ENCODE measurements around the gene DDX6. TPM values are rescaled to one million over a fixed set of nuclear protein-coding genes. Genes with fewer than 3 reads are reported as not detected.

DDX6 gene
- total RNA-seq, 1 experiment from 2014 or later, result 59.4 TPM

DNA sequence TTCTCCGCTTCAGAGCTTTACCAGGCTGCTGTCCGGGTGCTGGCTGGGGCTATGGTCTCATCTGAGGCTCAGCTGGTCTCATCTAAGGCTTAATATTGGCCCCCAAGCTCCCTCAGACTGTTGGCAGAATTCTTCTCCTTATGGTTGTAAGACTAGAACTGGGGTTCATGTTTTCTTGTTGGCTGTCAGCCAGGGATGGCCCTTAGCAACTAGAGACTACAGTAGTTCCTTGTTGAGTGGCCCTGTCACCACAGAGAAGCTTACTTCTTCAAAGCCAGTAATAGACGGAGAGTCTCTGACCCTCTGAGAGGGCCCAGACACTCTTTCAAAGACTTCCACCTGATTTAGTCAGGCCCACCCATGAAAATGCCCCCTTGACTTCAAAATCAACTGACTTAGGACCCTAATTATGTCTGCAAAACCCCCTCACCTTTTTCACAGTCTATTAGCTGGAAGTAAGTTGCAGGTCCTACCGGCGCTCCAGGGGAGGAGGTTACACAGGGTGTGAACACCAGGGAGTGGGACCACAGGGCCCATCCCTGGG, 87.3 kb downstream of the DDX6 start:
- no peaks in the 10 kb centered on the region for H3K36me3 ChIP-seq (ENCODE audit: low read depth, low read length)
- POLR2A ChIA-PET (ENCODE audit: unreplicated experiment), result no interaction called here
- ATAC-seq (no peak), DNase-seq (no peak)
- no peaks in the 10 kb centered on the region for H3K9me2 ChIP-seq (replicated peaks; ENCODE audit: low read length)
- peaks cover under 1% of the 10 kb centered on the region; the same call in 1 of the 2 replicates for H3K27me3 ChIP-seq (ENCODE audit: low read length)
- H4K20me1 ChIP-seq (ENCODE audit: low read length), result no peaks in the 10 kb centered on the region
- H3K79me2 ChIP-seq (ENCODE audit: low read length), result no peaks in the 10 kb centered on the region
- no TSS peak for BruUV-seq (replicated peaks)
- intact Hi-C loops (cut with micrococcal nuclease), result no loop called here
- no peak overlapping the region for H2AFZ ChIP-seq (ENCODE audit: low read length)
- no peaks in the 10 kb centered on the region for H3K4me1 ChIP-seq (ENCODE audit: insufficient read depth, low read length)
- H3K9ac ChIP-seq (ENCODE audit: low read length), result no peak overlapping the region
- CTCF ChIA-PET, result interaction anchor here (1.8 kb wide), 1 partner anchor 14 kb away, joined by 4 read pairs; no protein-coding TSS in a partner anchor
- TF ChIP-seq EZH2phosphoT487 (IDR thresholded peaks at IDR 0.05; ENCODE audit: borderline replicate concordance, low read length) (no peak), EZH2 (IDR thresholded peaks at IDR 0.05; ENCODE audit: low read length, unreplicated experiment) (no peak)
- TF ChIP-seq, protein P1, sequence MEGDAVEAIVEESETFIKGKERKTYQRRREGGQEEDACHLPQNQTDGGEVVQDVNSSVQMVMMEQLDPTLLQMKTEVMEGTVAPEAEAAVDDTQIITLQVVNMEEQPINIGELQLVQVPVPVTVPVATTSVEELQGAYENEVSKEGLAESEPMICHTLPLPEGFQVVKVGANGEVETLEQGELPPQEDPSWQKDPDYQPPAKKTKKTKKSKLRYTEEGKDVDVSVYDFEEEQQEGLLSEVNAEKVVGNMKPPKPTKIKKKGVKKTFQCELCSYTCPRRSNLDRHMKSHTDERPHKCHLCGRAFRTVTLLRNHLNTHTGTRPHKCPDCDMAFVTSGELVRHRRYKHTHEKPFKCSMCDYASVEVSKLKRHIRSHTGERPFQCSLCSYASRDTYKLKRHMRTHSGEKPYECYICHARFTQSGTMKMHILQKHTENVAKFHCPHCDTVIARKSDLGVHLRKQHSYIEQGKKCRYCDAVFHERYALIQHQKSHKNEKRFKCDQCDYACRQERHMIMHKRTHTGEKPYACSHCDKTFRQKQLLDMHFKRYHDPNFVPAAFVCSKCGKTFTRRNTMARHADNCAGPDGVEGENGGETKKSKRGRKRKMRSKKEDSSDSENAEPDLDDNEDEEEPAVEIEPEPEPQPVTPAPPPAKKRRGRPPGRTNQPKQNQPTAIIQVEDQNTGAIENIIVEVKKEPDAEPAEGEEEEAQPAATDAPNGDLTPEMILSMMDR (conservative IDR thresholded peaks at IDR 0.05; ENCODE audit: low read depth, low read length), result no peak
- no peaks in the 10 kb centered on the region for H3F3A ChIP-seq (ENCODE audit: low read length, unreplicated experiment)
- H3K27ac ChIP-seq (ENCODE audit: low read length), result no peak overlapping the region
- H3K4me3 ChIP-seq (ENCODE audit: low read length), result no peak overlapping the region
- H3K4me2 ChIP-seq (ENCODE audit: low read length), result no peak overlapping the region
- no peaks in the 10 kb centered on the region for H3K9me3 ChIP-seq (ENCODE audit: low read length)

DNA sequence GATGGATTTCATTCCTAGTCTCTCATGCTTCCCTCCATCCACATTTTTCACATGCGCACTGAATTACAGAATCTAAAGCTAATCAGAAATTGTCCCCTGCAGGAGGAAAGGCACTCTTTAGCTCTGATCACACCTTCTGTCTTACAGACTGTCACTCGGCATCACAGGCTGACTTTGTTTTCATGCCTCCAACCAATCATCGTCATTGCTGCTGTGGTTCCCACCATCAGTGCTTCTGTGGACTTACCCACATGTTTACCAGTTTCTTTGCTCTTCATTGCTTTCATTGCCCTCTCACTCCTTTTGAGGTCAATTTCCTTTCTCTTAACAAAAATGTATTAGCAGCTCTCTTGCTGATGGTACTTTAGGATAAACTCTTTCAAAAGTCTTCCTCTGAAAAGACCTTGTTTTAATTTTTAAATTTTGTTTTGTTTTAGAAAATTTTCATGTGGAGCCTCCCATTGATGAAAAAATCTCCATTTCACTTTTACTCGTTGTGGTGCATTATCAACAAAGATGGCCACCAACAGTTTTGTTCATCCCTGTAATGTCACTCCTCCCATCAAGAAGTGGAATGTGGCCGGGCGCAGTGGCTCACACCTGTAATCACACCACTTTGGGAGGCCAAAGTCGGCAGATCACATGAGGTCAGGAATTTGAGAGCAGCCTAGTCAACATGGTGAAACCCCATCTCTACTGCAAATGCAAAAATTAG, 91.3 kb downstream of the DDX6 start:
- no peak overlapping the region for H3K27ac ChIP-seq (ENCODE audit: low read length)
- ATAC-seq, result no peak
- H3F3A ChIP-seq (ENCODE audit: low read length, unreplicated experiment), result no peaks in the 10 kb centered on the region
- H3K9ac ChIP-seq (ENCODE audit: low read length), result no peak overlapping the region
- H3K4me2 ChIP-seq (ENCODE audit: low read length), result no peak overlapping the region
- H3K4me3 ChIP-seq (ENCODE audit: low read length), result no peak overlapping the region
- intact Hi-C loops (cut with micrococcal nuclease), result no loop called here
- H3K9me2 ChIP-seq (replicated peaks; ENCODE audit: low read length), result no peaks in the 10 kb centered on the region
- no peaks in the 10 kb centered on the region for H3K4me1 ChIP-seq (ENCODE audit: insufficient read depth, low read length)
- TF ChIP-seq, protein P1 (conservative IDR thresholded peaks at IDR 0.05; ENCODE audit: low read depth, low read length), result no peak
- TF ChIP-seq EZH2 (IDR thresholded peaks at IDR 0.05; ENCODE audit: low read length, unreplicated experiment) (no peak), EZH2phosphoT487 (IDR thresholded peaks at IDR 0.05; ENCODE audit: borderline replicate concordance, low read length) (no peak)
- ChIA-PET CTCF (interaction anchor here (0.7 kb wide), 1 partner anchor 126 kb away, joined by 4 read pairs; no protein-coding TSS in a partner anchor), POLR2A (ENCODE audit: unreplicated experiment) (interaction anchor here (0.6 to 0.7 kb wide), 2 partner anchors 49 to 145 kb away, joined by 4 to 12 read pairs; no protein-coding TSS in a partner anchor)
- H4K20me1 ChIP-seq (ENCODE audit: low read length), result no peaks in the 10 kb centered on the region
- H2AFZ ChIP-seq (ENCODE audit: low read length), result no peak overlapping the region
- H3K27me3 ChIP-seq (ENCODE audit: low read length), result no peaks in the 10 kb centered on the region
- H3K9me3 ChIP-seq (ENCODE audit: low read length), result no peaks in the 10 kb centered on the region
- DNase-seq, result no peak
- H3K79me2 ChIP-seq (ENCODE audit: low read length), result no peaks in the 10 kb centered on the region
- no TSS peak for BruUV-seq (replicated peaks)
- H3K36me3 ChIP-seq (ENCODE audit: low read depth, low read length), result no peaks in the 10 kb centered on the region

Other genes starting within 250 kb of the DDX6 start
- gene IFT46, start 225.2 kb downstream of the DDX6 start, total RNA-seq (2014; rRNA removed), result 32.9 and 35.2 TPM in 2 replicates
- gene ARCN1, start 218.8 kb downstream of the DDX6 start, total RNA-seq (2014; rRNA removed), result 122 and 132 TPM in 2 replicates
- gene PHLDB1, start 183.5 kb downstream of the DDX6 start, total RNA-seq (2014; rRNA removed), result 36.1 and 37.1 TPM in 2 replicates
- gene TREH, start 111.5 kb downstream of the DDX6 start, total RNA-seq (2014; rRNA removed), result not detected in 2 replicates
- not detected in 2 replicates for gene CXCR5, start 92.7 kb upstream of the DDX6 start, total RNA-seq (2014; rRNA removed)
- 49.7 and 68.2 TPM in 2 replicates for gene BCL9L, start 134.8 kb upstream of the DDX6 start, total RNA-seq (2014; rRNA removed)
- gene UPK2, start 165.1 kb upstream of the DDX6 start, total RNA-seq (2014; rRNA removed), result 0.44 TPM in 1 of 2 replicates, not detected in the other
- gene FOXR1, start 180.6 kb upstream of the DDX6 start, total RNA-seq (2014; rRNA removed), result not detected in 2 replicates
- 83.5 and 88.0 TPM in 2 replicates for gene CENATAC, start 207.0 kb upstream of the DDX6 start, total RNA-seq (2014; rRNA removed)
- 813 and 931 TPM in 2 replicates for gene RPS25, start 227.2 kb upstream of the DDX6 start, total RNA-seq (2014; rRNA removed)
- gene TRAPPC4, start 227.6 kb upstream of the DDX6 start, total RNA-seq (2014; rRNA removed), result 129 and 150 TPM in 2 replicates
- 31.4 and 35.4 TPM in 2 replicates for gene SLC37A4, start 239.7 kb upstream of the DDX6 start, total RNA-seq (2014; rRNA removed)